ENCODE data around the gene DOLK.

The DOLK gene

GRCh38 chr9:128929560-128929959 is 17.8 kb downstream of the DOLK start:
- H3K4me3 ChIP-seq (ENCODE audit: low read depth, low read length), result no peak overlapping the region
- TF ChIP-seq CTCF (IDR thresholded peaks at IDR 0.05; ENCODE audit: low read depth, low read length, missing control alignments), result no peak
- DNase-seq (ENCODE audit: low read depth), result no peak

- DNase-seq (ENCODE audit: low read depth), result no peak
Observed at GRCh38 chr9:128928624-128929023, 18.8 kb downstream of the DOLK start.

DNA sequence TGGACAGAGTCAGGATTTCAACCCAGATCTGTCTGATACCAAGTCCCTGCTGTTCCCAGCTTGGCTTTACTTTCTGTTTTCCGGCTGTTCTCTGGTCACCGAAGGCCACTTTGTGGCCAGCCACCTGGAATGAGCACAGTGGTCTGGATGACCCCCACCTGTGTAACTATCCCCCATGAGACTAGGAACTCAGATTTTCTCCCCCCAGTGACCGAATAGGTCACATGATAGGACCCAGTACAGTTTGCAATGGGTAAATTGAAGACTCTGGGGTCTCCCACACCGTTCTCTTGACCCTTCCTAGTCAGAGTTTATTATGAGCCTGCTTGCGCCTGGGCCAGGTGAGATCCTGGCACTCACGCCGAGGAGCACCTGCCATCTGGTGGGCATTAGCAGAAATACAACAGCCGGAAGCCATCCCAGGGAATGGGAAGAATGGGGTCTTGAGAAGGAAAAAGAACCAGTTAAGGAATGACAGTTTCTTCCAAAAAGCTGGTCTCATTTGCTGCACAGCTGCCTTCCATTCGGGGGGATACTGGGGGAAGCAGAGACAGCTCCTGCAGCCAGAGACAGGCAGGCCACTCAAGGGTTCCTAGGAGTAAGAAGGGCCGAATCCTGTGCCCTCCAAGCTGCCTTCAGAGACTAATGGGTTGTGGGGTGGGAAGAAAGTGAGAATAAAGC is 19.5 kb downstream of the DOLK start:
- H3K4me3 ChIP-seq (ENCODE audit: low read depth, low read length), result no peak overlapping the region
- TF ChIP-seq CTCF (IDR thresholded peaks at IDR 0.05; ENCODE audit: low read depth, low read length, missing control alignments), result peak; percentile 89
- DNase-seq (ENCODE audit: low read depth), result no peak

More at GRCh38 chr9:128928624-128929023, 18.8 kb downstream of the DOLK start:
- no peak for TF ChIP-seq CTCF (IDR thresholded peaks at IDR 0.05; ENCODE audit: low read depth, low read length, missing control alignments)
- no peak overlapping the region for H3K4me3 ChIP-seq (ENCODE audit: low read depth, low read length)

DNA sequence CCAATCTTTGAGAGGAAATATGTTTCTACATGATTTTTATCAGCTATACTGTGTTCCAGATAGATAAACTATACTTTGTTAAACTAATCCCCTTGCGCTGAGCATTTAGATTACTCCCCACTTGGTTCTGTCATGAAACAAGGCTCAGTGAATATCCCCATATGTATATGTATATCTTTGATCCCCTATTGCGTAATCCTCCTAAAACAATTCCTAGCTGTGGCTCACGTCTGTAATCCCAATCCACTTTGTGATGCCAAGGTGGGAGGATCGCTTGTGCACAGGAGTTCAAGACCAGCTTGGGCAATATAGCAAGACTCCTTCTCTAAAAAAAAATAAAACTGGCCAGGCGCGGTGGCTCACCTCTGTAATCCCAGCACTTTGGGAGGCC is 23.9 kb downstream of the DOLK start:
- no peak for TF ChIP-seq CTCF (IDR thresholded peaks at IDR 0.05; ENCODE audit: low read depth, low read length, missing control alignments)
- no peak for DNase-seq (ENCODE audit: low read depth)
- no peak overlapping the region for H3K4me3 ChIP-seq (ENCODE audit: low read depth, low read length)

- H3K4me3 ChIP-seq (ENCODE audit: low read depth, low read length), result no peak overlapping the region
- DNase-seq (ENCODE audit: low read depth), result no peak
Observed at GRCh38 chr9:128921881-128922763, 25.3 kb downstream of the DOLK start.

GRCh38 chr9:128920381-128921058 is 26.9 kb downstream of the DOLK start, which contains the start of gene PHYHD1:
PHYHD1 (plus strand) TSS chr9:128920982; CDS start chr9:128922324, 1,342 bp downstream.
- no peak for DNase-seq (ENCODE audit: low read depth)
- TF ChIP-seq CTCF (IDR thresholded peaks at IDR 0.05; ENCODE audit: low read depth, low read length, missing control alignments), result no peak
- no peak within 1 kb of the TSS for H3K4me3 ChIP-seq (ENCODE audit: low read depth, low read length)

More at GRCh38 chr9:128921881-128922763, 25.3 kb downstream of the DOLK start:
- TF ChIP-seq CTCF (IDR thresholded peaks at IDR 0.05; ENCODE audit: low read depth, low read length, missing control alignments), result no peak
